Lung (tissue), 12 donors: ENCODE data around the gene SH3BGR. TPM values are rescaled to one million over a fixed set of nuclear protein-coding genes. Genes with fewer than 3 reads are reported as not detected.

Experiments
- ATAC-seq: fragments of 200-7000 bp; cut with Tn5 transposase; one replicate; pipeline ENCODE4 v1.9.1; 2020; ENCODE audit warnings: moderate number of reproducible peaks; ENCODE audit not compliant: insufficient read depth, low FRiP score
- DNase-seq, 3 donors: peaks; one replicate each; pipeline ENCODE4 v3.0.0-alpha.2; 2013 to 2017
- H3K27ac ChIP-seq, 2 donors: one replicate each; pipeline ENCODE4 v1.5.1; 2013; ENCODE audit warnings: mild to moderate bottlenecking in 2 of 2, moderate library complexity in 2 of 2, control low read depth in 1 of 2, inconsistent platforms in 1 of 2, low read depth in 1 of 2, low read length in 1 of 2
- H3K27me3 ChIP-seq, 3 donors: one replicate each; pipeline ENCODE4 v1.5.1; 2013; ENCODE audit warnings: low read length in 2 of 3; ENCODE audit not compliant: control insufficient read depth in 3 of 3, insufficient read depth in 3 of 3
- H3K36me3 ChIP-seq, 4 donors: one replicate each; pipeline ENCODE4 v1.5.1; 2013; ENCODE audit warnings: low read length in 4 of 4, mild to moderate bottlenecking in 1 of 4, moderate library complexity in 1 of 4; ENCODE audit not compliant: control insufficient read depth in 4 of 4, insufficient read depth in 4 of 4
- H3K4me1 ChIP-seq, 5 donors: one replicate each; pipeline ENCODE4 v1.5.1; 2013; ENCODE audit warnings: low read length in 5 of 5, mild to moderate bottlenecking in 2 of 5, moderate library complexity in 1 of 5; ENCODE audit not compliant: control insufficient read depth in 5 of 5, insufficient read depth in 5 of 5
- H3K4me3 ChIP-seq: one replicate; pipeline ENCODE4 v1.5.1; 2013; ENCODE audit warnings: mild to moderate bottlenecking, control low read depth, moderate library complexity
- H3K9ac ChIP-seq, 2 donors: one replicate each; pipeline ENCODE4 v1.5.1; 2013; ENCODE audit warnings: low read length in 2 of 2, control low read depth in 1 of 2; ENCODE audit not compliant: insufficient read depth in 1 of 2
- H3K9me3 ChIP-seq, 4 donors: one replicate each; pipeline ENCODE4 v1.5.1; 2013; ENCODE audit warnings: low read length in 3 of 4, mild to moderate bottlenecking in 1 of 4, moderate library complexity in 1 of 4; ENCODE audit not compliant: control insufficient read depth in 4 of 4, insufficient read depth in 3 of 4
- CTCF ChIP-seq: IDR thresholded peaks from 2 replicates; pipeline ENCODE4 v1.5.1; 2012; ENCODE audit warnings: mild to moderate bottlenecking; ENCODE audit errors: control extremely low read depth, extremely low read depth
- WGBS, 2 donors: extraction: QIAGEN DNeasy Blood & Tissue Kit; methylation state at CpG; one replicate each; pipeline ENCODE4 v1.1.7; 2013; 5-methylcytosine and 5-hydroxymethylcytosine counted together
- polyA plus RNA-seq, 2 donors: library from polyadenylated mRNA; stranded (reverse); fragments of 200-250 nt; gene quantifications; one replicate each; pipeline ENCODE4 v1.2.1, GENCODE V29; 2013
- total RNA-seq, 2 donors: library from RNA; depleted of rRNA in 1 of 2; stranded (reverse); fragments of >200 nt in 1 of 2; gene quantifications; one replicate each; pipeline ENCODE4 v1.2.1, GENCODE V29; 2014 to 2021
- donor health status: control.
- donor health status: control.
- donor health status: Bipolar disorder and iron deficiency.
- donor health status: healthy.
- donor health status: DM: yes; HTN: yes; CAD: no.

Gene SH3BGR
- total and polyA plus RNA-seq, 4 donors = 1.2 to 8.9 (median 3.2) TPM; not detected in 1

DNA sequence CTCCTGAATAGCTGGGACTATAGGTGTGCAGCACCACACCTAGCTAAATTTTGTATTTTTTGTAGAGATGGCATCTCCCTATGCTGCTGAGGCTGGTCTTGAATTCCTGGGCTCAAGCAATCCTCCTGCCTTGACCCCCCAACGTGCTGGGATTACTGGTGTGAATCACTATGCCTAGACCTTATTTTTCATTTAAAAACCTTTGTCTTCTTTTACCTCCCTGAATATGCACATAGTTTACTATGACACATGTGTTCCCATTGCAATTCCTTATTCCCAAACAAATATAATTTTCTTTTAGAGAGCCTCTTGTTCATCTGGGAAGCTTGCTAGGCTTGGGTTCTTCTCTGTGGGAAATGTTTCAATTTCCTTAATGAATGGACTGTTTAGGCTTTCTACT, 16.8 kb downstream of the SH3BGR start:
- ATAC-seq = no peak
- no peak overlapping the region for H3K27ac ChIP-seq
- H3K27me3 ChIP-seq = no peaks in the 10 kb centered on the region
- no peak overlapping the region for H3K4me3 ChIP-seq
- H3K4me1 ChIP-seq = no peaks in the 10 kb centered on the region
- H3K9me3 ChIP-seq = no peaks in the 10 kb centered on the region
- DNase-seq = no peak
- peaks cover 0 to 3% (median 0%) of the 10 kb centered on the region in 4 donors for H3K36me3 ChIP-seq
- H3K9ac ChIP-seq = no peak overlapping the region
- TF ChIP-seq CTCF = no peak
- WGBS, 2 donors = 90 to 96% methylated on average over 1 of the region's 1 CpG

- no peaks in the 10 kb centered on the region for H3K4me1 ChIP-seq
- no peak for TF ChIP-seq CTCF
- WGBS, 2 donors = 95 to 99% methylated on average over 3 of the region's 3 CpGs
- DNase-seq (no peak), ATAC-seq (no peak)
- no peak overlapping the region for H3K9ac ChIP-seq
- no peak overlapping the region for H3K4me3 ChIP-seq
- peaks cover 0 to 2% (median 0%) of the 10 kb centered on the region in 4 donors for H3K36me3 ChIP-seq
- no peak overlapping the region for H3K27ac ChIP-seq
- H3K27me3 ChIP-seq = no peaks in the 10 kb centered on the region
- no peaks in the 10 kb centered on the region for H3K9me3 ChIP-seq
Measured at GRCh38 chr21:39471598-39471997, 19.8 kb downstream of the SH3BGR start.

- no peaks in the 10 kb centered on the region for H3K4me1 ChIP-seq
- H3K27ac ChIP-seq = no peak overlapping the region
- no peak overlapping the region for H3K9ac ChIP-seq
- TF ChIP-seq CTCF = no peak
- no peaks in the 10 kb centered on the region for H3K9me3 ChIP-seq
- DNase-seq (no peak), ATAC-seq (no peak)
- no peak overlapping the region for H3K4me3 ChIP-seq
- H3K27me3 ChIP-seq = no peaks in the 10 kb centered on the region
- WGBS, 2 donors = 72 to 87% methylated on average over 4 of the region's 4 CpGs
- peaks cover 0 to 5% (median 0%) of the 10 kb centered on the region in 4 donors for H3K36me3 ChIP-seq
Measured at GRCh38 chr21:39472786-39473185, 21.0 kb downstream of the SH3BGR start.

DNA sequence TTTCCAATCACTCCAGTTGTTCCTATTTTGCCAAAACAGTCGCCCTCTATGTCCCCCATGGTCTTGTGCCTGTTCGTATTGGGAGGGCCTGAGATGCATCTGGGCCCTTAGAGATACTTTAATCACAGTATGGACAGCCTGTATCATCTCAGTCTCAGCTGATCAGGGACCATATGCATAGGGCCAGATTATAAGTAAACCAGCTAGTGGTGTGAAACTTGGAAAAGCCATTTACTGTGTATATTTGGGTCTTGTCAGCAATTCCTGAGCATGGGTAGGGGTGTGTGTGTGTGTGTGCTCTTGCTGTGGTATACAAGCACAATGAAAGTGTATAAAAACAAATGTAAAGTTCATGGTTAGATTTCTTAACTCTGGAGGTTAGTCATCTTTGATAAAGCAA, 22.8 kb downstream of the SH3BGR start:
- H3K4me3 ChIP-seq = no peak overlapping the region
- H3K27ac ChIP-seq = no peak overlapping the region
- 79 to 91% methylated on average over 2 of the region's 2 CpGs for WGBS, 2 donors
- peak; percentile 29 to 91 (median 69) for DNase-seq
- H3K9me3 ChIP-seq = no peaks in the 10 kb centered on the region
- ATAC-seq = no peak
- TF ChIP-seq CTCF = no peak
- no peaks in the 10 kb centered on the region for H3K4me1 ChIP-seq
- no peaks in the 10 kb centered on the region for H3K27me3 ChIP-seq
- H3K36me3 ChIP-seq = peaks cover 0 to 5% (median 0%) of the 10 kb centered on the region in 4 donors
- no peak overlapping the region for H3K9ac ChIP-seq
